ENCODE results near the gene CMA1. TPM values are rescaled to one million over a fixed set of nuclear protein-coding genes. Genes with fewer than 3 reads are reported as not detected.

CMA1 gene
- total RNA-seq, 1 donor from 2014 or later, result 0.66 TPM

- H3K36me3 ChIP-seq, result no peaks in the 10 kb centered on the region
- H3K4me3 ChIP-seq, result no peak overlapping the region
- intact Hi-C loops (cut with micrococcal nuclease), result no loop called here
- no peak overlapping the region for H3K27ac ChIP-seq (replicated peaks)
- H3K9me3 ChIP-seq (replicated peaks), result peaks cover 5% of the 10 kb centered on the region
- H3K4me1 ChIP-seq, result no peaks in the 10 kb centered on the region
- no peaks in the 10 kb centered on the region for H3K27me3 ChIP-seq (ENCODE audit: low read depth)
- no peak for TF ChIP-seq CTCF (IDR thresholded peaks at IDR 0.05; ENCODE audit: borderline replicate concordance)
- DNase-seq, result no peak
Measured at GRCh38 chr14:24465805-24466204, 42.3 kb downstream of the CMA1 start.

- intact Hi-C loops (cut with micrococcal nuclease), result no loop called here
- no peaks in the 10 kb centered on the region for H3K36me3 ChIP-seq
- H3K27me3 ChIP-seq (ENCODE audit: low read depth), result no peaks in the 10 kb centered on the region
- TF ChIP-seq CTCF (IDR thresholded peaks at IDR 0.05; ENCODE audit: borderline replicate concordance), result no peak
- DNase-seq, result no peak
- no peaks in the 10 kb centered on the region for H3K4me1 ChIP-seq
- peaks cover under 1% of the 10 kb centered on the region for H3K9me3 ChIP-seq (replicated peaks)
- no peak overlapping the region for H3K4me3 ChIP-seq
- H3K27ac ChIP-seq (replicated peaks), result no peak overlapping the region
Measured at GRCh38 chr14:24465368-24465767, 42.7 kb downstream of the CMA1 start.

- no peak for TF ChIP-seq CTCF (IDR thresholded peaks at IDR 0.05; ENCODE audit: borderline replicate concordance)
- DNase-seq, result no peak
- no peak overlapping the region for H3K27ac ChIP-seq (replicated peaks)
- H3K27me3 ChIP-seq (ENCODE audit: low read depth), result no peaks in the 10 kb centered on the region
- H3K4me1 ChIP-seq, result peaks cover 4% of the 10 kb centered on the region
- no peaks in the 10 kb centered on the region for H3K36me3 ChIP-seq
- H3K4me3 ChIP-seq, result no peak overlapping the region
- H3K9me3 ChIP-seq (replicated peaks), result no peaks in the 10 kb centered on the region
- intact Hi-C loops (cut with micrococcal nuclease), result no loop called here
Measured at GRCh38 chr14:24463884-24464785, 43.9 kb downstream of the CMA1 start.

DNA sequence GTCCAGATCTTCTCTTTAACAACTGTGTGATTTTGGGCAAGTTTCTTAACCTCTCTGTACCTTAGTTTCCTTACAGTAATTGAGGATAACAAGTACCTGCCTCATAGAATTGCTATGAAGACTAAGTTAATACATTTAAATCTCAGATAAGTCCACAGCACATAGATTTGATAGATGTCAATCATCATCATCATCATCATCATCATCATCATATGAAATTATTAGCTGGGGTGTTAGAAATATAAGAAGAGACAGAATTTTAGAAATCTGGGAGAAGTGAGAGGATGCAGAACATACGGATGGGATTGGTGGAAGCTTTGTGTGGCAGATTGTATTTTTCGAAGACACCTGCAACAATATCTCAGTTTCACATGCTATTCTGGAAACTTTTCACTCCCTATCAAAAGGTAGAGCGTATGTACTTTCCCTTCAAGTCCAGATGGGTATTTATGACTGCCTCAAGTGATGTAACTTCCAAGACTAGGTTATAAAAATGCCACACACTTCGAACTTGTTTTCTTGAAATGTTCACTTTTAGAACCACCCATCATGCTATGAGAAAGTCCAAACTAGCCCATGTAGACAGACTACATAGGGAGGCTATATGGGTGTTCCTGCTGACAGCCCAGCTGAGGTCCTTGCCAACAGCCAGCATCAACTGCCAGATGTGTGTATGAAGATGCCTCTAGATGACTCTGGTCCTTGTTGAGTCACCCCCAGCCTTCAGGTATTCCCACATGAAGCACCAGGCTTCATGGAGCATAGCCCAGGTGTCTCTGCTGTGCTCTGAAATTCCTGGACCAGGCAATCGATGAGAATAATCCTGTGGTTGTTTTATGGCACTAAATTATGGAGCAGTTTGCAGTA is 44.8 kb downstream of the CMA1 start:
- no peak for DNase-seq
- H3K4me1 ChIP-seq, result peaks cover 10% of the 10 kb centered on the region
- intact Hi-C loops (cut with micrococcal nuclease), result no loop called here
- no peaks in the 10 kb centered on the region for H3K27me3 ChIP-seq (ENCODE audit: low read depth)
- no peak overlapping the region for H3K4me3 ChIP-seq
- no peak overlapping the region for H3K27ac ChIP-seq (replicated peaks)
- no peak for TF ChIP-seq CTCF (IDR thresholded peaks at IDR 0.05; ENCODE audit: borderline replicate concordance)
- H3K9me3 ChIP-seq (replicated peaks), result no peaks in the 10 kb centered on the region
- no peaks in the 10 kb centered on the region for H3K36me3 ChIP-seq

DNA sequence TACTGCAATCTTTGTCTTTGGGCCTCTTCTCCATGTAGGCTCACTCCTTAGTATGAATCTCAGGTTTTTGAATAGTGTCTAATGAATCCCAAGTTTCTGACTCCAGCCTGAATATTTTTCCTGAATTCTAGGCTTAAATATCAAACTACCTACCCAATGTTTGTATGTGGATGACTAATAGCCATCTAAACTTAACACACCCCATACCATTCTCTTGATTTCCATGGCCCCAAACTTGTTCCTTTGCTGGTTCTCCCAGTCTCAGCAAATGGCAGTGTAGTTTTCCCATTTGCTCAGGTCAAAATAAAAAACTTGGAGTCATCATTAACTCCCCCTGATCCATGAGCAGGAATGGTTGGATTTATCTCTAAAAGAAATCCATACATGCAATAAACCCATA is 46.7 kb downstream of the CMA1 start:
- DNase-seq, result no peak
- TF ChIP-seq CTCF (IDR thresholded peaks at IDR 0.05; ENCODE audit: borderline replicate concordance), result no peak
- Histone ChIP-seq H3K4me3 (no peak overlapping the region), H3K36me3 (no peaks in the 10 kb centered on the region), H3K27ac (replicated peaks) (no peak overlapping the region), H3K4me1 (peaks cover 12% of the 10 kb centered on the region), H3K27me3 (ENCODE audit: low read depth) (no peaks in the 10 kb centered on the region), H3K9me3 (replicated peaks) (no peaks in the 10 kb centered on the region)
- intact Hi-C loops (cut with micrococcal nuclease), result no loop called here
